ENCODE measurements around the gene GLDC. TPM values are rescaled to one million over a fixed set of nuclear protein-coding genes. Genes with fewer than 3 reads are reported as not detected.

The GLDC gene
- total RNA-seq, 2 donors from 2014 or later = 8.9 to 38.8 TPM

- Mint-ChIP-seq H3K27ac (no peak overlapping the region), H3K27me3 (ENCODE audit: insufficient read depth) (peaks cover 7% of the 10 kb centered on the region), H3K4me3 (no peak overlapping the region), H3K4me1 (peaks cover 12% of the 10 kb centered on the region), H3K36me3 (ENCODE audit: low read depth) (no peaks in the 10 kb centered on the region), H3K9me3 (no peaks in the 10 kb centered on the region)
- H3K4me1 ChIP-seq (ENCODE audit: control insufficient read depth, insufficient read depth, low read length) = no peaks in the 10 kb centered on the region
- no peak overlapping the region for H3K9ac ChIP-seq (ENCODE audit: extremely low read depth, low read length, poor library complexity, severe bottlenecking)
- no peak overlapping the region for H3K4me3 ChIP-seq (ENCODE audit: low read length)
- H3K27ac ChIP-seq (ENCODE audit: low read depth, low read length) = no peak overlapping the region
- TF ChIP-seq, protein P1, sequence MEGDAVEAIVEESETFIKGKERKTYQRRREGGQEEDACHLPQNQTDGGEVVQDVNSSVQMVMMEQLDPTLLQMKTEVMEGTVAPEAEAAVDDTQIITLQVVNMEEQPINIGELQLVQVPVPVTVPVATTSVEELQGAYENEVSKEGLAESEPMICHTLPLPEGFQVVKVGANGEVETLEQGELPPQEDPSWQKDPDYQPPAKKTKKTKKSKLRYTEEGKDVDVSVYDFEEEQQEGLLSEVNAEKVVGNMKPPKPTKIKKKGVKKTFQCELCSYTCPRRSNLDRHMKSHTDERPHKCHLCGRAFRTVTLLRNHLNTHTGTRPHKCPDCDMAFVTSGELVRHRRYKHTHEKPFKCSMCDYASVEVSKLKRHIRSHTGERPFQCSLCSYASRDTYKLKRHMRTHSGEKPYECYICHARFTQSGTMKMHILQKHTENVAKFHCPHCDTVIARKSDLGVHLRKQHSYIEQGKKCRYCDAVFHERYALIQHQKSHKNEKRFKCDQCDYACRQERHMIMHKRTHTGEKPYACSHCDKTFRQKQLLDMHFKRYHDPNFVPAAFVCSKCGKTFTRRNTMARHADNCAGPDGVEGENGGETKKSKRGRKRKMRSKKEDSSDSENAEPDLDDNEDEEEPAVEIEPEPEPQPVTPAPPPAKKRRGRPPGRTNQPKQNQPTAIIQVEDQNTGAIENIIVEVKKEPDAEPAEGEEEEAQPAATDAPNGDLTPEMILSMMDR (conservative IDR thresholded peaks at IDR 0.05) = no peak
- WGBS, 2 experiments (ENCODE audit: insufficient coverage in 1 of 2, insufficient read length in 1 of 2) = 80 to 94% methylated on average over 2 to 3 of the region's 3 CpGs
- H3K9me3 ChIP-seq (ENCODE audit: control insufficient read depth, low read length) = no peaks in the 10 kb centered on the region
- H3K27me3 ChIP-seq (ENCODE audit: control insufficient read depth, insufficient read depth, low read length, poor library complexity, severe bottlenecking) = peaks cover 8% of the 10 kb centered on the region
- no peaks in the 10 kb centered on the region for H3K36me3 ChIP-seq (ENCODE audit: control insufficient read depth, insufficient read depth, low read length)
- DNase-seq = no peak
Observed at GRCh38 chr9:6639622-6640021, 5.9 kb downstream of the GLDC start.

DNA sequence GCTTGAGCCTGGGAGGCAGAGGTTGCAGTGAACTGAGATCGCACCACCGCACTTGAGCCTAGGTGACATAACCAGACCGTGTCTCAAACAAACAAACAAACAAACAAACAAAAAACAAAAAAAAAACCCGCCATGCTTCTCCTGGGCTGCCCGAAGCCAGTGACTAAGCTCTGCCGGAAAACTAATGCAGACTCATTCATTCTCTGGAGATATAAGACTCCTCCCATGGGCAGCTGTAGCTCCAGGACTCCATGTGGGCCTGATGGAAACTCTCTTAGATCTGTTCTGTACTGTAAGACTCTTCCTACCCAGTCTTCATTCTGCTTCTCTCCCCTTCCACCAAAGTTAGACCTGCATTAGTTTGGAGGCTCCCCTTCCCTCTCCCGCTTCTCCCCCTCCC is 11.1 kb downstream of the GLDC start:
- Histone ChIP-seq H3K27me3 (ENCODE audit: control insufficient read depth, insufficient read depth, low read length, poor library complexity, severe bottlenecking) (no peaks in the 10 kb centered on the region), H3K9ac (ENCODE audit: extremely low read depth, low read length, poor library complexity, severe bottlenecking) (no peak overlapping the region), H3K27ac (ENCODE audit: low read depth, low read length) (no peak overlapping the region), H3K9me3 (ENCODE audit: control insufficient read depth, low read length) (no peaks in the 10 kb centered on the region), H3K4me3 (ENCODE audit: low read length) (no peak overlapping the region), H3K4me1 (ENCODE audit: control insufficient read depth, insufficient read depth, low read length) (no peaks in the 10 kb centered on the region), H3K36me3 (ENCODE audit: control insufficient read depth, insufficient read depth, low read length) (no peaks in the 10 kb centered on the region)
- Mint-ChIP-seq H3K27me3 (ENCODE audit: insufficient read depth) (no peaks in the 10 kb centered on the region), H3K27ac (no peak overlapping the region), H3K9me3 (no peaks in the 10 kb centered on the region), H3K4me3 (no peak overlapping the region), H3K4me1 (peaks cover 17% of the 10 kb centered on the region), H3K36me3 (ENCODE audit: low read depth) (no peaks in the 10 kb centered on the region)
- no peak for DNase-seq
- WGBS, 2 experiments (ENCODE audit: insufficient coverage in 1 of 2, insufficient read length in 1 of 2) = 94 to 97% methylated on average over 3 to 7 of the region's 7 CpGs
- TF ChIP-seq, protein P1 (conservative IDR thresholded peaks at IDR 0.05) = no peak

GRCh38 chr9:6633378-6633777 is 12.2 kb downstream of the GLDC start:
- H3K4me1 Mint-ChIP-seq = peaks cover 18% of the 10 kb centered on the region
- Histone ChIP-seq H3K9ac (ENCODE audit: extremely low read depth, low read length, poor library complexity, severe bottlenecking) (no peak overlapping the region), H3K36me3 (ENCODE audit: control insufficient read depth, insufficient read depth, low read length) (no peaks in the 10 kb centered on the region), H3K4me1 (ENCODE audit: control insufficient read depth, insufficient read depth, low read length) (no peaks in the 10 kb centered on the region), H3K4me3 (ENCODE audit: low read length) (no peak overlapping the region), H3K9me3 (ENCODE audit: control insufficient read depth, low read length) (no peaks in the 10 kb centered on the region), H3K27me3 (ENCODE audit: control insufficient read depth, insufficient read depth, low read length, poor library complexity, severe bottlenecking) (no peaks in the 10 kb centered on the region), H3K27ac (ENCODE audit: low read depth, low read length) (no peak overlapping the region)
- no peaks in the 10 kb centered on the region for H3K36me3 Mint-ChIP-seq (ENCODE audit: low read depth)
- no peak overlapping the region for H3K4me3 Mint-ChIP-seq
- H3K27me3 Mint-ChIP-seq (ENCODE audit: insufficient read depth) = no peaks in the 10 kb centered on the region
- TF ChIP-seq, protein P1 (conservative IDR thresholded peaks at IDR 0.05) = no peak
- WGBS, 2 experiments (ENCODE audit: insufficient coverage in 1 of 2, insufficient read length in 1 of 2) = 87 to 94% methylated on average over 2 to 3 of the region's 3 CpGs
- H3K27ac Mint-ChIP-seq = no peak overlapping the region
- DNase-seq = no peak
- no peaks in the 10 kb centered on the region for H3K9me3 Mint-ChIP-seq
